Measurements from ENCODE around the gene MLLT1.

The MLLT1 gene

DNA sequence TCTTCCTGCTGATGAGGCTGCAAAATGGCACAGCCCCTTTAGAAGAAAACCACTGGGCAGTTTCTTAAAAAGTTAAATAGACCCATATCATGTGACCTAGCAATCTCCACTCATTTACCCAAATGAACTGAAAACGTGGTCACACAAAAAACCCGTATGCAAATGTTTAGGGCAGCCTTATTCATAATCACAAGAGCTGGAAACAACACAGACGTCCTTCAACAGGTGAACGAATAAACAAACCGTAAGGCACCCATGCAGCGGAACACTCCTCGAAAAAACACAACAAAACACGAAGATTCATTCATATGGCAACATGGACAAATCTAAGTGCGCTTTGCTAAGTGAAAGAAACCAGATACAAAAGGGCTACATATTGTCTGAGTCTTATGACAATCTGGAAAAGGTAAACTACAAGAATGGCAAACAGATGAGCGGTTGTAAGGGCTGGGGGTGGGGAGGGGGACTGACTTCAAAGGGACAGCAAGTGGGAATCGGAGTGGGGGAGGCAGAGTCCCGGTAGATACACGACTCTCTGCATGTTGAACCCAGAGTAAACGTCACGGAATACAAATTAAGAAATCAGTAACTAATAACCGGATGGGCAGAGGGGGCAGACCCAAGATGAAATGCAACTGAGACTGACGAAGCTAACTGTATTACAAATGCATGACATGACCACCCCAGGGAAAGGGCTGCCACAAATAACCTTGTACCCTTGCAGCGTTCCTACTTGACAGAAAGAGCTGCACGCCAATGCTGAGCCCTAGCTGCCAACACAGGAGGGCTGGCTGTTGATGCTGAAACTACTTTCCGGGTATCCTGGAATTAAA, 33.4 kb downstream of the MLLT1 start:
- ATAC-seq (replicated peaks) = no peak
- Mint-ChIP-seq H3K9me3 (no peaks in the 10 kb centered on the region), H3K4me1 (ENCODE audit: low read depth in 2 of 2) (peaks cover 31 to 32% of the 10 kb centered on the region in 2 donors), H3K27ac (peak overlapping the region in 1 of 2 donors; percentile 41), H3K36me3 (ENCODE audit: insufficient read depth) (peaks cover 3% of the 10 kb centered on the region), H3K4me3 (no peak overlapping the region), H3K27me3 (no peaks in the 10 kb centered on the region)
- no peak for DNase-seq

- no peak for ATAC-seq (replicated peaks)
- H3K27me3 Mint-ChIP-seq = no peaks in the 10 kb centered on the region
- peaks cover 25 to 36% of the 10 kb centered on the region in 2 donors for H3K4me1 Mint-ChIP-seq (ENCODE audit: low read depth in 2 of 2)
- no peak overlapping the region for H3K4me3 Mint-ChIP-seq
- no peaks in the 10 kb centered on the region for H3K9me3 Mint-ChIP-seq
- H3K36me3 Mint-ChIP-seq (ENCODE audit: insufficient read depth) = peaks cover 3% of the 10 kb centered on the region
- no peak for DNase-seq
- H3K27ac Mint-ChIP-seq = no peak overlapping the region
Observed at GRCh38 chr19:6242677-6243076, 37.1 kb downstream of the MLLT1 start.

DNA sequence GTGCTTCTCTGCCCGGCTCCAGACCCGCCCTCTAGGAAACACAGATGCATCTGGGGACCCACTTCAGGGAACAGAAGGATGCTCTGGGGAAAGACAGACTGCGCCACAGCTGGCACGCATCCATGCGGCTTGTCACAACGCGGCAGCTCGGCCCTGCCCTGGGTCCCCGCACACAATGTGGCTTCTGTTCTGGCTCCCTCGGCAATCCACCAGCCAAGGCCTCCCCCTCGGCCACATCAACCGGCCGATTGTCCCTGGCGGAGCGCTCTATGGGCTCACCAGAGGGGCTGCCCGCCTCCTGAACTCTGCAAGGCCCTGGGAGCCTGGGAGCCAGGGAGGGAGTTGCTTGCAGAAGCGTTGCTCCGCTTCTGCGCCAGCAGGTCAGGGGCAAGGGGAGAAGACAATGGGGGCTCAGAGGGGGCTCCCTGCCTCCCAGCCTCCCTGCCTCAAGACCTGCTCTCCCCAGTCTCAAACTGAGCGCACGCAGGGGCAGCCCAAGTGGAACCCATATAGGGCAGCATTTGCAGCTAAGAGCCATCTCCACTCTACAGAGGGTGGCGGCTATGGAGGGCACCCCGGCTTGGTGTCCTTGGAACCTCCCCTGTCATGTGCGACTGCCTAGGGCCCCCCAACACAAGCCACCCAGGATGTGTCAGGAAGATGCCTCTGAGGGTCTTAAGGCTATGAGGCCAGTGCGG, 37.9 kb downstream of the MLLT1 start:
- Mint-ChIP-seq H3K4me1 (ENCODE audit: low read depth in 2 of 2) (peaks cover 25 to 34% of the 10 kb centered on the region in 2 donors), H3K36me3 (ENCODE audit: insufficient read depth) (peaks cover 3% of the 10 kb centered on the region), H3K9me3 (no peaks in the 10 kb centered on the region), H3K4me3 (no peak overlapping the region), H3K27ac (no peak overlapping the region), H3K27me3 (no peaks in the 10 kb centered on the region)
- ATAC-seq (replicated peaks) (no peak), DNase-seq (no peak)

DNA sequence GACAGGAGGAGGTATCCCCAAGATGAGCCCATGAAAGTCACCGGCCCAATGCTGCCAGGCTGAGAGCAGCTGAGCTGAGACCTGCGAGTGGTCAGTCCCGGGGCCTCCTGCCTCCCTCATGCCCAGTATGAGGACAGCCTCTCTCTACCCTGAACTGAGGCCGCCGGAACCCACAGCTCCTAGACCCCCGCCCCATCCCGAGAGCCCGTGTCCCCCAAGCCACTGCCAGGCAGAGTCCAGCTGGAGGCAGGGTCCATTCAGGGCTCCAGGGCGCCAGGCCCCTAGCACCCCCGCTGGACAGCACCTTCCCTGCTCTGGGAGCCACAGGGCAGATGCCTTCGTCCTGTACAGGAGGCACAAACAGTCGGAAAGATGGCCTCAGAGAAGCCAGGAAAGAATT, 38.7 kb downstream of the MLLT1 start:
- ATAC-seq (replicated peaks) (no peak), DNase-seq (no peak)
- no peaks in the 10 kb centered on the region for H3K9me3 Mint-ChIP-seq
- peak overlapping the region in 1 of 2 donors; percentile 23 for H3K27ac Mint-ChIP-seq
- no peak overlapping the region for H3K4me3 Mint-ChIP-seq
- peaks cover 26 to 32% of the 10 kb centered on the region in 2 donors for H3K4me1 Mint-ChIP-seq (ENCODE audit: low read depth in 2 of 2)
- no peaks in the 10 kb centered on the region for H3K27me3 Mint-ChIP-seq
- H3K36me3 Mint-ChIP-seq (ENCODE audit: insufficient read depth) = peaks cover 3% of the 10 kb centered on the region

DNA sequence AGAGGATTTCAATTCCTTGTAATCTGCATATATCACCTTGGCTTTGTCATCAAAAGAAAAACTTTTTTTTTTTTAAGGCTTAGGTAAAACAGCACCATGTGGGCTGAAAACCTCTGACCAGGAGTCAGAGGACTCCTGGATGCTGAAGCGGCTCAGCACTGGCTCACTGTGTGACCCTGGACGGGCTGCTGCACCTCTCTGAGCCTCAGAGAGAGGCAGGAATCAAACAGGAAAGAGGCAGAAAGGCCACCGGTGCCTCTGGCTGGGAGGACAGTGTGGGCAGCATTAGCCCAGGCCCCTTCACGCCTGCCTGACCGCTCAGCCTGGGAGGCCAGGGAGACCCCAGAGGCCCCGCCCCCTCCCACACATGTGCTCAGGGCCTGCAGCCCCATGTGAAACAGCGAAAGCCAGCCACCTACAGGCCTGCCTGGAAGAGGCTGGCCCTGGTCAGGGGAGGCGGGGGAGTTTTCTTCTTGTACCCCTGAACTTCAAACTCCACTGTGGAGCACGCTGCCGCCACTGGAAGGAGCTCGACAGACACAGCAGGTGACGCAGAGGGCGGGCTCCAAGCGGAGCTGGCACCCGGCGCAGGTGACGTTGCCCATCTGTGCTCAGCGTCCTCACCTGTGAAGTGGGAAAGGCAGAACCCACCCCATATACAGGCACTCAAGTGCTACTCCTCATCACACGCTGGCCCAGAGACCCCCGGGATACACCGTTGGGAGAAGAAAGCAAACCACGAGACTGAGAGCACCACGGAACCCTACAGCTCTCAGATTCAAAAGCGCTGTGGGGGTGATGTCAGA, 39.7 kb downstream of the MLLT1 start:
- no peaks in the 10 kb centered on the region for H3K27me3 Mint-ChIP-seq
- peaks cover 32 to 37% of the 10 kb centered on the region in 2 donors for H3K4me1 Mint-ChIP-seq (ENCODE audit: low read depth in 2 of 2)
- H3K36me3 Mint-ChIP-seq (ENCODE audit: insufficient read depth) = peaks cover 3% of the 10 kb centered on the region
- no peak overlapping the region for H3K4me3 Mint-ChIP-seq
- H3K27ac Mint-ChIP-seq = peak overlapping the region in 1 of 2 donors; percentile 54
- DNase-seq (no peak), ATAC-seq (replicated peaks) (no peak)
- no peaks in the 10 kb centered on the region for H3K9me3 Mint-ChIP-seq

GRCh38 chr19:6239401-6239844, 40.4 kb downstream of the MLLT1 start:
- Mint-ChIP-seq H3K9me3 (no peaks in the 10 kb centered on the region), H3K27me3 (no peaks in the 10 kb centered on the region), H3K27ac (peak overlapping the region; percentile 0 to 30), H3K4me3 (no peak overlapping the region), H3K4me1 (ENCODE audit: low read depth in 2 of 2) (peaks cover 33 to 40% of the 10 kb centered on the region in 2 donors), H3K36me3 (ENCODE audit: insufficient read depth) (peaks cover 3% of the 10 kb centered on the region)
- ATAC-seq (replicated peaks) = no peak
- DNase-seq = no peak

DNA sequence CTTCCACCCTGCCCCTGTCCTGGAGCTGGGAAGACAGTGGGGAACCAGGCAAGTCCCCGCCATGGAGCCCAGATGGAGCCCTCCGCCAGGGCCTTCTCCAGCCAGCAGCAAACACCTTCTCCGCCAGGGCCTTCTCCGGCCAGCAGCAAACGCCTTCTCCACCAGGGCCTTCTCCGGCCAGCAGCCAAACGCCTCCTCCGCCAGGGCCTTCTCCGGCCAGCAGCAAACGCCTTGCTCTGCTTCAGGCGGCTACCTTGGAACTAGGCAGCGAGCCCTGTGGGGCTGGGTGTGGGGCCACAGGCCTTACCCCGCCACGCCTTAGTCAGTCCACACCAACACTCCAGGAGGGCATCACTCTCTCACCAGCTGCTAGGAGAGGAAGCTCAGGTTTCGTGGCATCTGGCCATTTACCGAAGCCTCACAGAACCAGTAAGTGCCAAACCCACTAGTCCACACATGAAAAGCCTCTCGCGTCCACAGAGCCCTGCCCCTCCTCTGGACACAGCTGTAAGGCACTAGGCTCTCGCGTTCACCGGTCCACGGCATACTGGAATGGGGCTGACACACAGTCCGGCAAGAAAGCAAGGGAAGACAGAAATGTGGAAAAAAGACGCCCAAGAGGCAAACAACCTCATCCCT, 41.0 kb downstream of the MLLT1 start:
- peak overlapping the region in 1 of 2 donors; percentile 30 for H3K27ac Mint-ChIP-seq
- H3K36me3 Mint-ChIP-seq (ENCODE audit: insufficient read depth) = peaks cover 3% of the 10 kb centered on the region
- no peaks in the 10 kb centered on the region for H3K27me3 Mint-ChIP-seq
- no peak overlapping the region for H3K4me3 Mint-ChIP-seq
- ATAC-seq (replicated peaks) (no peak), DNase-seq (no peak)
- peaks cover 28 to 36% of the 10 kb centered on the region in 2 donors for H3K4me1 Mint-ChIP-seq (ENCODE audit: low read depth in 2 of 2)
- no peaks in the 10 kb centered on the region for H3K9me3 Mint-ChIP-seq

GRCh38 chr19:6238256-6238642, 41.5 kb downstream of the MLLT1 start:
- Mint-ChIP-seq H3K36me3 (ENCODE audit: insufficient read depth) (no peaks in the 10 kb centered on the region), H3K27me3 (no peaks in the 10 kb centered on the region), H3K9me3 (no peaks in the 10 kb centered on the region), H3K27ac (peak overlapping the region in 1 of 2 donors; percentile 55), H3K4me1 (ENCODE audit: low read depth in 2 of 2) (peaks cover 28 to 32% of the 10 kb centered on the region in 2 donors), H3K4me3 (no peak overlapping the region)
- ATAC-seq (replicated peaks) = no peak
- no peak for DNase-seq

- H3K4me3 Mint-ChIP-seq = no peak overlapping the region
- peak overlapping the region in 1 of 2 donors; percentile 66 for H3K27ac Mint-ChIP-seq
- no peaks in the 10 kb centered on the region for H3K9me3 Mint-ChIP-seq
- H3K4me1 Mint-ChIP-seq (ENCODE audit: low read depth in 2 of 2) = peaks cover 37 to 39% of the 10 kb centered on the region in 2 donors
- DNase-seq (no peak), ATAC-seq (replicated peaks) (no peak)
- H3K36me3 Mint-ChIP-seq (ENCODE audit: insufficient read depth) = no peaks in the 10 kb centered on the region
- H3K27me3 Mint-ChIP-seq = no peaks in the 10 kb centered on the region
Observed at GRCh38 chr19:6236310-6237291, 43.2 kb downstream of the MLLT1 start.

- no peaks in the 10 kb centered on the region for H3K9me3 Mint-ChIP-seq
- DNase-seq (no peak), ATAC-seq (replicated peaks) (no peak)
- peak overlapping the region in 1 of 2 donors; percentile 66 for H3K27ac Mint-ChIP-seq
- no peaks in the 10 kb centered on the region for H3K27me3 Mint-ChIP-seq
- no peak overlapping the region for H3K4me3 Mint-ChIP-seq
- H3K36me3 Mint-ChIP-seq (ENCODE audit: insufficient read depth) = no peaks in the 10 kb centered on the region
- H3K4me1 Mint-ChIP-seq (ENCODE audit: low read depth in 2 of 2) = peaks cover 42 to 43% of the 10 kb centered on the region in 2 donors
Observed at GRCh38 chr19:6235031-6235951, 44.5 kb downstream of the MLLT1 start.

- ATAC-seq (replicated peaks) = no peak
- H3K27me3 Mint-ChIP-seq = no peaks in the 10 kb centered on the region
- H3K27ac Mint-ChIP-seq = peak overlapping the region in 1 of 2 donors; percentile 38
- no peak overlapping the region for H3K4me3 Mint-ChIP-seq
- DNase-seq = no peak
- peaks cover 40 to 44% of the 10 kb centered on the region in 2 donors for H3K4me1 Mint-ChIP-seq (ENCODE audit: low read depth in 2 of 2)
- H3K36me3 Mint-ChIP-seq (ENCODE audit: insufficient read depth) = peaks cover 3% of the 10 kb centered on the region
- H3K9me3 Mint-ChIP-seq = no peaks in the 10 kb centered on the region
Observed at GRCh38 chr19:6234527-6234926, 45.2 kb downstream of the MLLT1 start.
